Left kidney (tissue), 2 donors: ENCODE data around the gene HDAC9. TPM values are rescaled to one million over a fixed set of nuclear protein-coding genes. Genes with fewer than 3 reads are reported as not detected.
"Not testable (repeated sequence)": the region's sequence is repeated elsewhere in the genome, so short reads cannot be mapped to it uniquely, and the experiment has no call there.

Experiments used
- DNase-seq: peaks from one replicate; pipeline ENCODE4 v3.0.0-alpha.2; 2013
- polyA plus RNA-seq: library from polyadenylated mRNA; unstranded; fragments of 120-200 nt; gene quantifications from one replicate; pipeline ENCODE4 v1.2.1, GENCODE V29; 2013; ENCODE audit not compliant: insufficient read length

The HDAC9 gene
- polyA plus RNA-seq, 1 donor: 10.4 TPM

DNA sequence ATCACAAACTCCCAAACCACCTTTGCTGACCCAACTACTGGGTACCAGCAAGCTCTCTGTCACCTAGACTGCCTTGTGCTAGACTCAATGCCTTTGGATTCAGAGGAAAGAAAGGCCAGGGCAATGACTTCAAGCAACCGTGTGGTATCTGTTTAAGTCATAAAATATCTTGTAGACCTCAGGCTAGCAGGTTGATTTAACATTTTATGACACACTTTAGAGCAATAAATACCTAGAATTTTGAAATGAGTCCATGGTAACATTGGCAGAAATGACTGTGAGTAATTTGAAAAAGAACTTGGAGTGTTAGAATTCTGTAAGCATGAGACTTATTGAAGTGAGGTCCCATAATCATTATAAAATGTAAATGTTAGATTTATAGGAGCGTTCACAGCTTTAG lies 534.7 kb downstream of the HDAC9 start:
- DNase-seq: no peak

DNA sequence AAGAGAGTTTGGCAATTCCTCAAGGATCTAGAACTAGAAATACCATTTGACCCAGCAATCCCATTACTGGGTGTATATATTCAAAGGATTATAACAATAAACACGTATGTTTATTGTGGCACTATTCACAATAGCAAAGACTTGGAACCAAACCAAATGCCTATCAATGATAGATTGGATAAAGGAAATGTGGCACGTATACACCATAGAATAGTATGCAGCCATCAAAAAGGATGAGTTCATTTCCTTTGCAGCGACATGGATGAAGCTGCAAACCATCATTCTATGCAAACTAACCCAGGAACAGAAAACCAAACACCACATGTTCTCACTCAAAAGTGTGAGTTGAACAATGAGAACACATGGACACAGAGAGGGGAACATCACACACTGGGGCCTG lies 537.4 kb downstream of the HDAC9 start:
- DNase-seq: not testable (repeated sequence)

DNA sequence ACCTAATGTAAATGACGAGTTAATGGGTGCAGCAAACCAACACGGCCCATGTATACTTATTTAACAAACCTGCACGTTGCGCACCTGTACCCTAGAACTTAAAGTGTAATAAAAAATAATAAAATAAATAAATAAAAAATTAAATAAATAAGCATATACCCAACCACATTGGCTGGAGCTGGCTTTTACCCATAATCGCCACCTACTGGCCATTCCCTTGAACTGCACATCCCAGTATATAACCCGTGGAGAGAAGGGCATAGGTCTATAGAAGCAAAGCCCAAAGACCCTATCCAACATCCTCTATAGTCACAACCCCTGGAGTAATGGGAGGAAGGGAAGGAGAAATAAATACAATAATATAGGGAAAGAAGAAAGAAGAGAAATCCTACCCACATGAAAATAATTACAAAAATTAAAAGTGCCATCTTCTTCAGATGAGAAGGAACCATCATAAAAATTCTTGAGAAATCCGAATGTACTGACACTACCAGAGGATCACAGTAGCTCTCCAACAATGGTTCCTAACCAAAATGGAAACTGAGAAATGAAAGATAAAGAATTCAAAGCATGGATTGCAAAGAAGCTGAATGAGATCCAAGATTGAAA lies 556.3 kb downstream of the HDAC9 start:
- no peak for DNase-seq
